Neural progenitor cell (in vitro differentiated cells): ENCODE measurements around the gene DLEC1.

ENCODE experiments used
- EZH2 ChIP-seq: fragments of 200-600 bp; sonication (generic); IDR thresholded peaks from 2 replicates; pipeline ENCODE4 v1.6.1; 2017; ENCODE audit warnings: antibody characterized with exemption, mild to moderate bottlenecking, moderate library complexity
- TF ChIP-seq, protein P1 (sequence below): fragments of 200-600 bp; sonication (generic); IDR thresholded peaks from 2 replicates; pipeline ENCODE4 v1.5.1; 2017; ENCODE audit warnings: antibody characterized with exemption, mild to moderate bottlenecking

- TF ChIP-seq, protein P1, sequence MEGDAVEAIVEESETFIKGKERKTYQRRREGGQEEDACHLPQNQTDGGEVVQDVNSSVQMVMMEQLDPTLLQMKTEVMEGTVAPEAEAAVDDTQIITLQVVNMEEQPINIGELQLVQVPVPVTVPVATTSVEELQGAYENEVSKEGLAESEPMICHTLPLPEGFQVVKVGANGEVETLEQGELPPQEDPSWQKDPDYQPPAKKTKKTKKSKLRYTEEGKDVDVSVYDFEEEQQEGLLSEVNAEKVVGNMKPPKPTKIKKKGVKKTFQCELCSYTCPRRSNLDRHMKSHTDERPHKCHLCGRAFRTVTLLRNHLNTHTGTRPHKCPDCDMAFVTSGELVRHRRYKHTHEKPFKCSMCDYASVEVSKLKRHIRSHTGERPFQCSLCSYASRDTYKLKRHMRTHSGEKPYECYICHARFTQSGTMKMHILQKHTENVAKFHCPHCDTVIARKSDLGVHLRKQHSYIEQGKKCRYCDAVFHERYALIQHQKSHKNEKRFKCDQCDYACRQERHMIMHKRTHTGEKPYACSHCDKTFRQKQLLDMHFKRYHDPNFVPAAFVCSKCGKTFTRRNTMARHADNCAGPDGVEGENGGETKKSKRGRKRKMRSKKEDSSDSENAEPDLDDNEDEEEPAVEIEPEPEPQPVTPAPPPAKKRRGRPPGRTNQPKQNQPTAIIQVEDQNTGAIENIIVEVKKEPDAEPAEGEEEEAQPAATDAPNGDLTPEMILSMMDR: no peak
- TF ChIP-seq EZH2: no peak
Observed at GRCh38 chr3:38020342-38020726, 18.7 kb upstream of the DLEC1 start.
